Gastroesophageal sphincter (tissue), 3 donors: ENCODE measurements around the gene SLC43A2.

Experiments used
- POLR2A ChIP-seq, 2 donors: fragments of 450-650 bp; IDR thresholded peaks; one replicate each; pipeline ENCODE4 v1.6.1; 2017; ENCODE audit warnings: antibody characterized with exemption in 2 of 2, mild to moderate bottlenecking in 2 of 2, moderate library complexity in 1 of 2
- POLR2AphosphoS5 ChIP-seq: sonication (generic); formaldehyde crosslinking; IDR thresholded peaks from one replicate; pipeline ENCODE4 v1.6.1; 2017; ENCODE audit warnings: antibody characterized with exemption
- TF ChIP-seq, protein P1 (sequence below), 4 experiments: fragments of 200-600 bp in 2 of 4; fragments of 450-650 bp in 2 of 4; sonication (generic) in 1 of 4; IDR thresholded peaks; one replicate each; pipeline ENCODE4 v1.5.1; 2017 to 2019; ENCODE audit warnings: antibody characterized with exemption in 4 of 4, mild to moderate bottlenecking in 2 of 4, moderate library complexity in 2 of 4

DNA sequence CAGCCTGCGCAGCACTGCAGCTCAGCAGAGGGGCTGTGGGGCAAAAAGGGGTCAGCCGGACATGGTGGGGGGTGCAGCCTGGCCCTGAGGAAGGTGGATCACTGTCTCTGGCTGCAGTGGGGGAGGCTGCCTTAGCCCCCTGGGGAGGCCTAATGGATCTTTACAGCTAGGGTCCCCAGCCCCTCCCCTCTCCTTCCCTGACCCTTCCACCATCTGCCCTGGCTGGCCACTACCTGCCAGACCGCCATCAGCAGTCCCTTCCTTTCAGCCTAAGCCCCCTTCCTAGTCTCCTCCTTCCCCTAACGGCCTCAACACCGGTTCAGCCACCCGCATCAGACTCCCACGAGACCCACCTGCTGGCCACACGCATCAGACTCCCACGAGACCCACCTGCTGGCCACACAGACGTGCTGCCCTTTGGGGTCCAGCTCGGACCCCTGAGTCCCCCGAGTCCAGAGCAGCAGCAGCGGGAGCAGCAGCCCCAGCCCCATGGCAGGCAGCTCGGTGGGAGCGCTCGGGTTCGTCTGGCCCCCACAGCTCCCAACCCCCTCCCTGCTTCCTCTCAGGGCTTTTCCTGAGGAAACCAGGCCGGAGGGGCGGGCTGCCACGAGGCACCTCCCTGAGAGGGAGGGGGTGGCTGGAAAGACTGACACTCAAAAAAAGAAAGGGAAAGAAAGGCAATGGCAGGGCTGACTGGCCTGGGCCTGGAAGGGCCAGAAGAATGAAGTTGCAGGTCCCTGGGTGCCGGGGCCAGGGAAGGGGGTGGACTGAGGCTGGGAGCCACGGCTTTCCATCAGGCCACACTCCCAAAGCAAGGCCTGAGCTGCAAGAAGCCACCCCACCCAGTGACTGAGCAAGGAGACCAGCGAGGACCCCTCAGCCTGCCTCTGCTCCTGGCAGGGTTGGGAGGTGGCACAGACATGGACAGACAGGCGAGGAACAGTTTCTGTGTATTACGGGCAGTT is 16.9 kb upstream of the SLC43A2 start, which contains the start of gene SCARF1:
- TF ChIP-seq POLR2AphosphoS5 (peak; percentile 16), POLR2A (IDR thresholded peaks at IDR 0.05) (peak in 1 of 2 donors; percentile 16)
- TF ChIP-seq, protein P1, sequence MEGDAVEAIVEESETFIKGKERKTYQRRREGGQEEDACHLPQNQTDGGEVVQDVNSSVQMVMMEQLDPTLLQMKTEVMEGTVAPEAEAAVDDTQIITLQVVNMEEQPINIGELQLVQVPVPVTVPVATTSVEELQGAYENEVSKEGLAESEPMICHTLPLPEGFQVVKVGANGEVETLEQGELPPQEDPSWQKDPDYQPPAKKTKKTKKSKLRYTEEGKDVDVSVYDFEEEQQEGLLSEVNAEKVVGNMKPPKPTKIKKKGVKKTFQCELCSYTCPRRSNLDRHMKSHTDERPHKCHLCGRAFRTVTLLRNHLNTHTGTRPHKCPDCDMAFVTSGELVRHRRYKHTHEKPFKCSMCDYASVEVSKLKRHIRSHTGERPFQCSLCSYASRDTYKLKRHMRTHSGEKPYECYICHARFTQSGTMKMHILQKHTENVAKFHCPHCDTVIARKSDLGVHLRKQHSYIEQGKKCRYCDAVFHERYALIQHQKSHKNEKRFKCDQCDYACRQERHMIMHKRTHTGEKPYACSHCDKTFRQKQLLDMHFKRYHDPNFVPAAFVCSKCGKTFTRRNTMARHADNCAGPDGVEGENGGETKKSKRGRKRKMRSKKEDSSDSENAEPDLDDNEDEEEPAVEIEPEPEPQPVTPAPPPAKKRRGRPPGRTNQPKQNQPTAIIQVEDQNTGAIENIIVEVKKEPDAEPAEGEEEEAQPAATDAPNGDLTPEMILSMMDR (IDR thresholded peaks at IDR 0.05), result no peak
